HG03025 (cell line): ENCODE measurements around the gene SPAG9.

Source experiments
- ATAC-seq: cut with Tn5 transposase; IDR thresholded peaks from one replicate; pipeline ENCODE4 v1.9.1; 2021; ENCODE audit warnings: mild to moderate bottlenecking, moderate library complexity; ENCODE audit not compliant: unreplicated experiment, low FRiP score

The SPAG9 gene

DNA sequence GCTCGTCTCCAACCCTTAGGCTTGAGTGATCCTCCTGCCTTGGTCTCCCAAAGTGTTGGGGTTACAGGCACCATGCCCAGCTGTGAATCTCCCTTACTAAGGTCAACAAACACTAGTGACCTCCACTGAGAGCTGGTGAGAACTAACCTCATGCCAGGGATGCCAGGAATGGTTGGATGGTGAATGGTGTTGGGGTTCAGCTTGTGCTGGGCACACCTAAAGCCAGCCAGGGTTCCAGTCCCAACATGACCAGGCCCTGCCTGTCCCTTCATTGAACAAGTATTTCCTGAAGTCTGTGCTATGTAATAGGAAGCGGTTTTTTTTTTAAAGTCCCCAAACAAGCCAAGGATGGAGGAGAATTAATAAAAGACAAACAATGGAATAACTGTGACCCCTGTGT is 198.6 kb downstream of the SPAG9 start:
- ATAC-seq = no peak

DNA sequence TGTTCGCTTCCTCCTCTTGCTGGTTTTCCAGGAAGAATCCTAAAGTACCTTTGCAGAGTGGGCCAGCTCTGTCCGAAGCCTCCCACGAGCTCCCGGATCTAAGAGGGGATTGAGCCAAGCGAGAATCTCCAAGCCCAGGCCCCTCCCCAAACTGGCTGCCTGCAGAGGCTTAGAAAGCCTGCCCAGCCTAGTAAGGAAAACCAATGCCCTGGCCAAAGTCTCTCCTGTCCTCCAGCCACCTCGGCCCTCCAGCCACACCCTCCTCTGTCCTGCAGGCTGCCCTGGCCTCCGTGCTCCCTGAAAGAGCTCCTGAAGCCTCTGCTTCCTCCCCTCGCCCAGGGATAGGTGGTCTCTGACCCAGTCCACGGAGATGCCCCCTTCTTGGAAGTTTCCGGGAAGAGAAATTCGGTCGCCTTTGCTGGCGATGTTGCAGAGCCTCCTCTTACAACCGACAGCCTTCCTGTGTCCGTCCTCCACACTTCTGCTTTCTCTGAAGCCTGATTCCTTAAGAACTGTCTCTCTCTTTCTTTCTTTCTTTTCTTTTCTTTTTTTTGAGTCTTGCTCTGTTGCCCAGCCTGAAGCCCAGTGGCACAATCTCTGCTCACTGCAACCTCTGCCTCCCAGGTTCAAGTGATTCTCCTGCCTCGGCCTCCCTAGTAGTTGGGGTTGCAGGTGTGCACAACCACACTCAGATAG is 199.6 kb downstream of the SPAG9 start:
- ATAC-seq = no peak

DNA sequence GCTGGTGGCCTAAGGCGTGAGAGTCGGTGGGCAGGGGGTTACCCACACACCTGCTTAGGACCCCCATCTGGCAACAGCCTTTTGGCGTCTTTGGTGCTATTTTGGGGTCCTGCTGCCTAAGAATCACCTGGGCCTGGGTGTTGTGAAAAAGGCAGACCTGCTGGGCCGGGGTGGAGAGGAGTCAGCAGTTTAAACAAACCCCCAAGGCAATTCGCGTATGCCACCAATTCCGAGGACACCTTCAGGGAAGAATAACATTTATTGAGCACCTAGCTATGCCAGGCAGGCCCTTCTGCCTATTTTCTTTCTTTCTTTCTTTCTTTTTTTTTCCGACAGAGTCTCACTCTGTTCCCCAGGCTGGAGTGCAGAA is 200.6 kb downstream of the SPAG9 start:
- no peak for ATAC-seq

DNA sequence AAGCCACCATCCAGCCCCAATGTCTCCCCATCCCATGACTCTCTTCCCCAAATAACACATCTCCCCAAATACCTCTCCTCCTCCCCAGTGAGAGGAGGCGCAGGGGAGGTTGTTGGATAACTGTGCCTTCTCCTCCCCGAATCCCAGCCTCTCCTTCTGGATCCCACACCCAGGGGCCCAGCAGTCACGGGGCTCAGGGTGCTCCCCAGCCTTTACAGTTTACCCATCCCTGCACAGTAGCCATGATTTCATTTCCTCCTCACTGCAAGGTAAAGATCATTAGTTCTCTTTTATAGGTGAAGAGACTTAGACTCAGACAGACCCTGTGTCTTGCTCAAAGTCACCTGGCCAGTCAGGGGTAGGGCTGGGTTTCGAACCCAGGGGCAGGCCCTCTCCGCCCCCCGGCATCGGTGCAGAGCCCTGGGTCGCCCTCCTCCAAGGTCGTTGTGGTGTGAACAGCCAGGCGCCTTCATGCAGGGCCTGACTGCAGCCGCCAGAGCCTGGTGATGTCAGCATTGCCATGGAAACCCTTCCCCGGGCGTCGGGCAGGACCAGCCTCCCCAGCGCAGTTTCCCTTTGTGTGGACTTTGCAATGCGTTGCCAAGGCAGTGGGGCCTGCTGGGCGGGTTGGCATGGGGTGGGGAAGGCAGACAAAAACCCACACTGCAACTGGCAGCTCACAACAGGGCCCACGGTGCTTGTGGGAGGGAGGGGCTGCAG is 201.2 kb downstream of the SPAG9 start:
- ATAC-seq = no peak

DNA sequence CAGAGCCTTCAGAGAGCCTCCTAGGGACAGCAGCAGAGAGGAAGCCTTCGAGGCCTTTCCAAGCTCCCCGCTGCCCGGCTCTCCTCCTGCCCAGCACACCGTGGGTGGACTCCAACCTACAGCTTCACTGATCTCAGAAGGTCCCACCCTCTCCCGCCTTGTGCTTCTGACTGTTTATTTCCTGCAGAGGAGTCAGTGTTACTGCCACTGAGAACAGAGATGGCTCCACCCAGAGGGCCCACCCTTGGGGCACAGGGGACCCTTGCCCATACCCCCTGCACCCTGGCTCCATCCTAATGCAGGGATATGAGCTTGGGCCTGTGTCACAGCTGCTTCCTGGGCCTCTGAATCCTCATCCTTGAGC is 201.8 kb downstream of the SPAG9 start:
- no peak for ATAC-seq

DNA sequence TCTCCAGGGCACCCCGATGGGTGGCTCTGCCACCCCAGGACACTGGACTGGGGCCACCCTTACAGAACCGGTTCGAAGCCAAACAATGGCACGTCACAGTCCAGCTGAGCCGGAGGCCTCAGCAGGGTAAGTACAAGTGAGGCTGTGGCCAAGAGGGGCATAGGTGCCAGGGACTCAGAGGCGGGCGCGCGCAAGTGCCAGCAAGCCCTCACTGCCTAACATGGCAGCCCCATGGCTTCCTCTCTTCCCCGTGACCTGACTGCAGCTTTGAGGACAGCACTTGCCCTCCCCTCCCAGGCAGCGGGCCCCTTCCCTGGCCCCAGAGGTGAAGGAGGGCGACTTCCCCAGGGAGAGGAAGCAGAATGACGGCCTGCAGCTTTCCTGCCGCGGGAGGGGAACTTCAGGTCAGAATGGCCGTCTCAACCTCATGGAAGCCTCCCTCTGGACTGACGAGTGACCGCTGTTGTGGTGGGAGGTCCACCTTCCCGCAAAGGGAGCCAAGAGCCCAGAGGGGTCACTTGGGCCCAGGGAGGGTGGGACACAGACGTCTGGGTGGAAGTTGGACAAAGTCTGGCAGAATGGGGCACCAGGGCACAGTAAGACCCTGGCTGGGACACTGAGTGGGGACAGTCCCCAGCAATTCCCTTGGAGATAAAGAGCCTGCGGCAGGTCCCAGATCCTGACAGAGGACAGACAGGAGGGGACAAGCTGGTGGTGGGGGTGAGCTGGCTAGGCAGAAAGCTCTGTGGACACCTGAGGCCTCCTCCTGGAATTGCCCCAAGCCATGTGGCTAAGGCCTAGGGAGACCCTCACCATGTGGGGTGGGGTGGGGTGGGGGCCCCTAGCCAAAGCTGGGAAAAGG is 202.4 kb downstream of the SPAG9 start:
- no peak for ATAC-seq

DNA sequence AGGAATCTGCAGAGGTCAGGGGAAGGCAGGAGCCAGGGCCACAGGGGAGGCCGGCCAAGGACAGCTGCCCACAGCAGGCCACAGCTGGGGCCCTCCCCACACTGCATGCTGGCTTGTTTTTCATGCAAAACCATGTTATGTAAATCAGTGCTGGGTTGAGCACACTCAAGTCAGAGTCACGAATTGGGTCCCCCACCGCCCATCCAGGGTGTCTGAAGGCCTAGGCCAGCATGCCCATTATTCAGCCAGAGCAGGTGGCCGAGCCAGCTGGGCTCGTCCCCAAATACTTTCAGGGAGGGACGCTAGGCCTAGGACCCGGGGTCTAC is 203.3 kb downstream of the SPAG9 start:
- no peak for ATAC-seq

DNA sequence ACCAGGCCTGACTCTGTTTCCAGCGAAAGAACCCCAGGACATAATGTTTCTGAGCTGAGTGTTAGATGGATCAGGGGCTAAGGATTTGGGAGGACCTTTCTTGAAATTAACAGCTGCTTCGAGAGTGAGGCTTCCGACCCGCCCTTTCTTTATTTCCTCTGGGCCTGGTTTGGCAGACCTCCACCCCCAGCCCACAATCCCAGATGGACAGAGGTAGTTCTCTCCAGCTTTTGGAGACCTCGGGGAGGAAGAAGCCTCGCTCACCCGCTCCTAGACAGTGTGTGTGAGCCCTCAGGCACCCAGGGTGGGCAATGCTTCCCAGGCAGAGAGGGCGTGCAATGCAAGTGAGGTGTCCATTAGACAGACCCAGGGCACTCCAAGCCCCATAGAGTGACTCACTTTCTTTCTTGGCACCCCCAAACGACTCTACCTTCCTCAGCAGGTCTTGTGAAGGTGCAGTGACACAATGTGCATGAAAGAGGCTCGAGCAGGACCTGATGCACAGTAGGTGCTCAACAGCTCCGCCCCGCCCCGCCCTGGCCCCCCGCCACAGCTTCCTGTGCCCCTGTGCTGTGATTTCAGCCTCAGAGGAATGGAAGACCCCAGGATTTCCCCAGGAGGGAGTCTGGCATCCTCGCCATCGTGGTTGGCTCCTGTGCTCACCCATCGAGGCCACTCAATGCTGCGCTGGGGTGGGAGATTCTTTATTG is 203.8 kb downstream of the SPAG9 start:
- no peak for ATAC-seq

DNA sequence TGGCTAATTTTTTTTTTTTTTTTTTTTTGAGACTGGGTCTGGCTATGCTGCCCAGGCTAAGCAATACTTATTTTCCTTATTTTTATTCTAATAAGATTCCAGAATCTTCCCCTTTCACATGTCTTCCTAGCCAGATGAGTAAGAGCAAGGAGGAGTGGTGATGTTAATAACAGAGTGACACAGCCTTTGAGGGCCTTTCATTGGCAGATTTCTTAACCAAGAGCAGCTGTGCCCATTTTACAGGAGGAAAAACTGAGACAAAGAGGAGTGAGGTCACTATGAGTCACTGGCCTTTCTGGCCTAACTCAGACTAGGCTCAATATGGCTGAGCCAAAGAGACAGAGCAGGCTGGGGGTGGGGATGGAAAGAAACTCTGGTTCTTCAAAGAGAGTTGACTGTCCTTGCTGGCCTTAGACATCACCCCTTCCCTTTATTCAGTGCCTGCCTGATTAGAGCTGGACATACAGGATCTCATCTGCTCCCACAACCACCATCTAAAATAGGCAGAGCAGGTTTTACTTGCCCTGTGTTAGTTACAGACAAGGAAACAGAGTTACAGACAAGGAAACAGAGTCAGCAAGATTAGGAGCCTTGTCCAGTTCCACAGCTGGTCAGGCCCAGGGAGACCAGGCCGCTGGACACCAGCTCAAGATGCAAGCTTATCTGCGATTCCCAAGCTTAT is 204.5 kb downstream of the SPAG9 start:
- no peak for ATAC-seq

DNA sequence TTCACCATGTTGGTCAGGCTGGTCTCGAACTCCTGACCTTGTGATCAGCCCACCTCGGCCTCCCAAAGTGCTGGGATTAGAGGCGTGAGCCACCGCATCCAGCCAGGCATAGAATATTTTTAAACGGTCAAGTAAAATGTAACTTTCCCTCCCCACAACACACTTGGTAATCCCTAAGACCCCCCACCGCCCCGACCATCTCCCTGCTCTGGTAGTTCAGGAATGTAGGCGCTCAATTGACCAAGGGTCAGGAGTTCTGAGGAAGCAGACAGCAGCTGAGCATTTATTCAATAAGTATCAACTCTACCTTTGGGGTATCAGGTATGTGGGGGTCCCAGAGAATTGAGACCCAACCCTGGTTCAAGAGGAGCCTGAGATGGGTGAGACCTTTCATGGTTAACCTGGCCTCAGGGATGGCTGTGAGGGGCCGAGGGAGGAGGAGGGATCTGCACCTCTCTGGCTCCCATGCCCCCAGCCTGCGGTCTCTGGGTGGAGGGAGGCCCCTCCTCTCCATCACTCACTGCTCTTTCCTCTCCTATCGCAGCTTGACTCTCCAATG is 206.1 kb downstream of the SPAG9 start:
- ATAC-seq = no peak

DNA sequence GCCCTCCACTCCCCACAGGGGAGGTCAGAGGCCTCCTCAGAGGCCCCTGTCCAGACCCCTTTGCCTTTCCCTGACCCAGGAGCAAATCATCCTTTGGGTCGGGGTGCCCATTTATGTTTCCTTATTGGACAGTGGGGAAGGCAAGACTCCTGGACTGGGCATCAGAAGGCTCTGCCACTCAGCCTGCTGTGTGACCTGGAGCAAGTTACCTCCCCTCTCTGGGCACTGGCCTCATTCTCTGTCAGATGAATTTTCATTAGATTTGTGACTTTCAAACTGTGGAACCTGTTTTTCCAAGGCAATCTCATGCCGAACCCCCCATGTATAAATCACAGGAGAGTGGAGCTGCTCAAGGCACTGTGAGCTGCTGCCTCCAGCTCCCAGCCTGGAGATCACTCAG is 207.5 kb downstream of the SPAG9 start:
- ATAC-seq = no peak
